ENCODE data around the gene PDE7B. TPM values are rescaled to one million over a fixed set of nuclear protein-coding genes. Genes with fewer than 3 reads are reported as not detected.
A peak's percentile ranks its signal among the peaks of the same experiment; 100 is the strongest.

PDE7B gene
- total RNA-seq, 1 donor from 2014 or later: 5.7 TPM

DNA sequence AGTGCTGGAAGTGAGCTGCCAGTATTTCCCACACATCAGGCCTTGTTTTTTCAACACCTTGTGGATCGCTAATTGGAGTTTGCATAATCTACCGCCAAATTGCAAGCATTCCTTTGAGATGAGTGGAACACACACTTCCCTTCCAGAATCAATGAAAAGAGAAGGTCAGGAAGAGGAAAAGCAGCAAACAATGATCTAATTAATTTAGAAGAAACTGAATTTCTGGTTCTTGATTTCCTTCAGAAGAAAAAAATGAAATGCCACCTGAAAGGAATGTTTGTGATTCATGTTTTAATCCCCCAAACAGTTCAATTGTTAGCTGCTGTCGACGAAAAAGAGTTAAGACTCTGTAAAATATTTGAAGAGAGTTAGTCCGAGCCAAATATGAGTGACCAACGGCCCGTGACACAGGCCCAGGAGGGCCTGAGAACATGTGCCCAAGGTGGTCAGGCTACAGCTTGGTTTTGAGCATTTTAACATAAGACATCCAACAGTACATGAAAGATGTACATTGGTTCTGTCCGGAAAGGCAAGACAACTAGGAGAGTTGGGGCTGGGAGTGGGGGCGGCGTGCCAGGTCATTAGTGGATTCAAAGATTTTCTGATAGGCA is 216.3 kb downstream of the PDE7B start:
- DNase-seq (ENCODE audit: low spot score): peak; percentile 50

DNA sequence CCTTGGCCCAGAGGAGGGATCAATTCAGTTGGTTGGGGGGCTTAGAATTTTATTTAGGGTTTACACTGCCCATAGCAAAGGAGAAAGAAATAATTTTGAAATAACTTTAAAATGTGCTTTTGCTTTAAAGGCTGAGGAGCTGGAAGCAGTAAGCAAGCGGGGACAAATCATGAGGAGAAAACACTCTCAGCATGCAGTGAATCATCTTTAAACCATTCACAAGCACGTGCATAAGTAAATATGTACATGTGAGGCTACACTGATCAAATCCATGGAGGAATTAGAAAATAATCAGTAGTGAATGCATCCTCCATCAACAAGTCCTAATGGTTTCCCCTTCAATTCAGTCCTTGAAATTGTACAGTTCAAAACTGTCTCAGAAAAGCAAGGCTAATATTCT is 217.6 kb downstream of the PDE7B start:
- no peak for DNase-seq (ENCODE audit: low spot score)

DNA sequence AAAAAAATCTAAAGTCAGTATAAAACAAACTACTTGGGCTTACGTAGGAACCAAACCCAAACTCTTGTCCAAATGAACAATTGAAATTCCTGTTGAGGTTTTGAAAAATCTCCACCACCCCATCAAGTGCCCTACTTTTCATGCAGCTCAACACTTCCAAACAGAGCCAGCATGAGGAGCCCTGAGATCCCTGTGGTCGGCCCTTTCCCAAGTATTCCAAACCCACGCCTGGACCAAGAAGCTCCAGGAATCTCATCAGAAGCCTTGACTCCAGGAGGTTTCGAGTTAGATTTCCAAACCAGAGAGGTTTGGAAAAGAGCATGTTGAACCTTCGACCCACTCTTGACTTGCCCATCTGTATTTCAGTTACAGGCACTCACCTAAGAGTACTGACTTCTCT is 219.3 kb downstream of the PDE7B start:
- no peak for DNase-seq (ENCODE audit: low spot score)

DNA sequence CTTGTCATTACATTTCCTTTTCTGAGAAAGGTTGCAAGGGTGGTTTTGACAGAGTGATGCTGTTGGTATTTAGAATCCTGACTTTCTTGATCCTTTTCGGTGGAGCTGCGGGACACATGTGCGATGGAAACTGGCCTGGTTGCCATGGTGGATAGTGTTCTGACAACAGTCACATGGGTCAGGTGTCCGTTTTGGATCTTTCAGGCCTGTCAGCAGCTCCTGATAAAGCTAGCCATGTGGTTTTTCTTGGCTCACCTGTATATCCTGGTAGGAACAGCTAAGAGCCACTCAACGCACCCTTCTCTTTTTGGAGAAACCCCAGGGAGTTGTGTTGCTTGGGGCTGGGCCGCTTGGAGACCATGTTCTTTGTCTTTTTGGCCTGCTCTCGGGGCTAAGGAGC is 221.2 kb downstream of the PDE7B start:
- no peak for DNase-seq (ENCODE audit: low spot score)

DNA sequence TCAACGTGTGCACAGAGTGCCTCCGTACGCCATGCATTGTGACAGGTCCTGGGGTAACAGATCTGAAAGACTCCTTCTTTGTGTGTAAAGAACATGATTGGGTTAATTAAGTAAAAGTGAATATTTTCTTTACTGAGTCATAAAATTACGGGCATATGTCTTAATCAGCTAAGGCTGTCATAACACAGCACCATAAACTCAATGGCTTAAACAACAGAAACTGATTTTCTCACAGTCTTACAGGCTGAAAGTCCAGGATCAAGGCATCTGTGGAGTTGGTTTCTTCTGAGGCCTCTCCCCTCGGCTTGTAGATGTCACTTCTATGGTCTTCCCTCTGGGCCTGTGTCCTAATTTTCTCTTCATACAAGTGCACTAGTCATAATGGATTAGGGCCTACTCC is 221.7 kb downstream of the PDE7B start:
- DNase-seq (ENCODE audit: low spot score): no peak

DNA sequence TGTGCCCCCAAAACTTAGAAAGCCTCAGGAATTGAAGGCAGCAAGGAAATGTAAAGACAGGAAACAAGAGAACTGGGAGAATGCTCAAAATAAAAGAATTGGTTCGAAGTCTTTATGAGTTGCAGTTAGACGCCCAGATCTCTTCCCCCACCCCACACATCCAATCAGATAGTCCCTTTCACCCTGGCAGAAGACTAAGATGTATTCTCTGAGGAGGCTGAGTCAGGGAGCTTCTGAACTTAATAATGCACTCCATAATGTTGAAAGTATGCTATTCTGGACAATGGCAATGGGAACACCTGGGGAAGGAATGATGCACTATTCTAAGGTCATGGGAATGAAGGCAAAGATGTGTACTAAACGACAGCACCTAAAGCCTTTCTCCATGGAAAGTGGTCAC is 225.0 kb downstream of the PDE7B start:
- no peak for DNase-seq (ENCODE audit: low spot score)

DNA sequence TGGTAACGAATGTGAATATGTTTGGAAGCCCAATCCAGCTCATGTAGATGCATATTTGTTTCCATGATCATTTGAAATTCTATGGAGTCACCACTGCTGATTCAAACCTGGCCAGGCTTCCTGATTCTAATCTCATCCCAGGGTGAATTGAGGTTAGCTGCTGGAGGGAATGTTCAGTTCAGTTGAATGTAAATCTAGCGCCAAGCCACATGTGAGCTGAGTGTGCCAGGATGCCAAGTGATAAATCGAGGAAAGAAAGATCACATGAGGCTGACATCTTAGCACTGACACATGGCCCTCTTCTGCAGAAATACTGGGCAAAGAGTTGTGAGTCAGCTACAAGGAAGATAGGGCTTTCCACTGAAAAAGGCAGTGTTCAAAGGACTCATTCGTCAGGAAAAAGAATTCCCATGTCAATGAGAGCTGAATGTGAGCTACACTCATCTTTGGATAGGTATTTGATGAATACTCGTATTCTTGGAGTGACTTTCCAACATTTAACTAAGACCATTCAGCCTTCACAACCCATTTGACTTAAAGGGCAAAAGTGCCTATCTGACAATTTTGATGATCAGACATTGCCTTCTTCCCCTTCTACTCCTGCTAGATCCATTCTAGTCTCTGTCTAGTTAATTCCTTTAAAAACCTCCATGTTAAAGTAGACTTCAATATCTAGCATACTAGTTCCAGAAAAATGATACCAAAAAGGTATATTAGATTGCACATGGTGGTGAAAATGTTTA is 226.5 kb downstream of the PDE7B start:
- no peak for DNase-seq (ENCODE audit: low spot score)

DNA sequence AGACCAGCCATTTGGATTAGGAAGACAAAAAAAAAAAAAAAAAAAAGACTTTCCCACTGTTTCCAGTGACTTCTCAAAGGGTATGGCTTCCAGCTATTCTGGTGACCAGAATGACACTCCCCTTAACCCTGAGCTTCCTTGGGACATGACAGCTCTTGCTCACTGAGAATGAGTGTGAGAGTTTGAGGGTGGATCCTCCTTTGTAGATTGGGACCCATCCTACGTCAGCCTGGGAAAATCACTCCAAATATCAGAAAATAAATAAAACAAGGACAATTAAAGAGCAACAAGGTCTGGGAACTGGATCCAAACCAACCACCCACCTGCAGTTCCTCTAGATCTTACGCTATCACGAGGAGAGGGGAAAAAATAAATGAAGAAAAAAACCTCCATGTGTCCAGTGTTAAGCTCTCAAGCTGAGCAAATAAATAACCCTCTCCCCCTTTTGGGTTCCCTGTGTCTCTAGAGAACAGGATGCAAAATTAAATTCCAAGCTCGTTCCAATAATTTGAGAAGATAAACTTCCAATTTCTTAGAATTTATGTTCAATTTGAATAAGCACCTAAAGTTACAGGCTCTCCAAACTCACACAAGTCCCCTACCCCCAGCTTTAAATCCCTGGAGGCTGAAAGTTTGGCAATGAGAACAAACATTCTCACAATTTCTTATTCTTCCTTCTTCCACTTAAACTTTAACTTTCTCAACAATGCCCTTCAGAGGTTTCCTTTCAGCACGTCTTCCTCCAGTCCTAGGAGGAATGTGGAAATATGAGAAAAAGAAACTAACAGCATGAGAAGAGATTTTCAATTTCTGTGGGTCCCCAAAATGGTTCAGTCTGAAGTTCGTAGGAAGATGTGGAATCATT is 228.4 kb downstream of the PDE7B start:
- DNase-seq (ENCODE audit: low spot score): no peak

DNA sequence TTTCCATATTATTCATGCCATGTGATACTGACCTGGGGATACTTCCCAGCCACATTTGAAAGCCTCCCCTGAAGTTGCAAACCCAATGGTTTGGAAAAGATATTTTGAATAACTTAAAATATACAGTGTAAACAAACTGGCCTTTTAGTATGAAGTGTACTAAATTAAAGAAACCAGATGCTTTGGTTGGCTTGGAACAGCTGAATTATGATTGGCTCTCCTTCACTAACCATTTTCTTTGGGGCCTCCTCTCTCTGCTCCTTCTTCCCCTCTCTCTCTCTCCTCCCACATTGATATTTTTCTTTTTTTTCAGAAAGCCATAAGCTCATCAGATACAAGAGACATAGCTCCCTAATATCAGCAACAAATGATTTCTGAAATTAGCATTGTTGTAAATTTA is 232.0 kb downstream of the PDE7B start:
- no peak for DNase-seq (ENCODE audit: low spot score)

DNA sequence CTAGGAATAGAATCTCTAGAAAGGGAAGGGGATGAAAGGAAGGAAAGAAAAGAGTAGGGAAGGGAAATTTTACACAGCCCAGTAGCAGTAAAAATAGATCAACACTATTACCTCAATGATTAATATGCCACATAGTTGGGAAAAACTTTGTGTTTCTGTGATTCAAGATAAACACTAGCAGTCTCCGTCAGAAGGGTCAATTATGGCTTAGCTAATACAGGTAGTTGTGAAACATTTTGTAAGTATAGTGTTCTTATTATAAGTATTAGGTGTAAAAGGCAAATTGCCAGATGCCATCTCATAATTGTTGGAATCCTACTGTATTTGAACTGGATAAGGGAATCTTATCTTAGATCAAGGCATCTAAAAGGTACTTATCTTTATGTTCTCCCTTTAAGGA is 232.9 kb downstream of the PDE7B start:
- DNase-seq (ENCODE audit: low spot score): no peak

DNA sequence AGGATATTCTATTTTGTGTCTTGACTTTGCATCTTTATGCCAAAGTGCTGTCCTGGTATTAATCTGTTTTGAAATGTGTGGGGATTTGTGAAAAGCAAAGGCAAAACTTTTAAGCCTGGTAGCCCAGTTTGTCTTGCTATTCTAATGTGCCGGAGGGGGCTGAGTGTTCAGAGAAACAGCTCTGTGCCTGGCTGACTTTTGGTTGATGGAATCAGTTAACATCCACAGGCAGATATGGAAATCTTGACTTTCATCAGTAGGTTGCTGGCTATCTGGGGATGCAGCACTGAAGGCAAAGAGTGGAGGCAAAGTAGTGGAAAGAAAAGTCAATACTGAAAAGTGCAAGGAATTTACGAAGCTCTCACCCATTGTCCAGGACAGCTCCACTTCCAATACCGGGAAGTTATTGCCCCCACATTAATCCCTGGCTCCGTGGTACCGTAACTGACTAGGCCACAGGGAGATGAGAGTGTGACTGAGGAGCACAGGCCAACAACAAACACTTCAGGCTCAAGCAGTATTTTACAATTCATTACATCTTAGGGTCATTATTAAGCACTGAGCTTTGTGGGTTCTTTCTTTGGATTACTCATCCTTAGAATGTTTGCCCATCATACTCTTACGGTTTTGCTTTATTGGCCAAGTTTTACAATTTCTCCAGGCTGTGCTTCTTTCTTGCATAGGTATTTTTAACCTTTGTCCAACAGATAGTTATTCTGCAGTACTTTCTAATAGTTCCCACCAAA is 234.0 kb downstream of the PDE7B start:
- no peak for DNase-seq (ENCODE audit: low spot score)

DNA sequence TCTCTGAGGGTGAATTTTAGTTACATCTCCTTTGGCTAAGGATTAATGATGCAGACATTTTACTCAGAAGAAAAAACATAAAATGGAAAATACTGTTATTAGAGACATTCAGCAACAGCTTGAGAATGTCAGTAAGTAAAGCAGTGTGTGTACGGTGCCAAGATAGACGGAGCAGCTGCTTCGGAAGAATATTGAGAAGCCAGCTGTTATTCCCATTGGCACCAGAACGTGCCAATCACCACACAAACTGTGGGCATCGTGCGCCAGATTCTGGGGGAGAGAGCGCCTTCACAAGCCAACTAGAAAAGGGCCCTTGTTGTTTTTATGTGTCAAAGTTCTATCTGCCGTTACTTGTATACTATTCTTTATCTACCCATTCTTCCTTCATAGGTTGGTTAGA is 235.2 kb downstream of the PDE7B start:
- DNase-seq (ENCODE audit: low spot score): no peak

DNA sequence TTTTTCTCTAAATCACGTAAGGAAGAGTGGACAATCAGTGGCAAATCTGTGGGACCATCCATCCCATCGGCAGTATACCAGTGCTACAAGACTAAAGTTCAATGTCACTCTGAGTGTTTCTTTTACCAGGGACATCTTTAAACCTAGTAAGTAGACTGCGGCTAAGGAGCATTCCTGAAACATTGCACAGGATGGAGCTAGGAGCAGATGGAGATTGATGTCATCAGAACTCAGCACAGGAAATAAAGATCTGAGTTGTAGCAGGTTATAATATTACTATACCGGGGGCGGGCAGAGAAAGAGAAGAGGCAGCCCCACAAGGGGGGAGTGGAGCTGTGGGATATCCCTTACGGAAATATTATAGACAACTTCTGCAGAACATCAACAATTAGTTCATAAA is 236.5 kb downstream of the PDE7B start:
- DNase-seq (ENCODE audit: low spot score): no peak

DNA sequence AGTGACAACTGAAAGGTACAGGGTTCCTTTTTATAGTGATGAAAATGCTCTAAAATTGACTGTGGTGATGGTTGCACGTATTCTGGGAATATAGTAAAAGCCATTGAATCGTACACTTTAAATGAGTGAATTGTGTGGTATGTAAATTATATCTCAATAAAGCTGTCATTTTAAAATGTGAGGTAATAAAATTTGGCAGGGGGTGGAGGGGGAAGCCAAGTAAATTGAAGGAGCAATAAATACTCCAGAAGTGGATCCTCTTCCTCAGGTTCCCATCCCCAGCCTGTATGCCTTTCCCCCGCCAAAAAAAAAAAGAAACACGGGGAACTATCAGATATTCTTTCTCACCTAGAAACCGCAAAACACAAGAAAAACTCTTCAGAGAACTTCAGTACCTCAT is 237.2 kb downstream of the PDE7B start:
- DNase-seq (ENCODE audit: low spot score): no peak

DNA sequence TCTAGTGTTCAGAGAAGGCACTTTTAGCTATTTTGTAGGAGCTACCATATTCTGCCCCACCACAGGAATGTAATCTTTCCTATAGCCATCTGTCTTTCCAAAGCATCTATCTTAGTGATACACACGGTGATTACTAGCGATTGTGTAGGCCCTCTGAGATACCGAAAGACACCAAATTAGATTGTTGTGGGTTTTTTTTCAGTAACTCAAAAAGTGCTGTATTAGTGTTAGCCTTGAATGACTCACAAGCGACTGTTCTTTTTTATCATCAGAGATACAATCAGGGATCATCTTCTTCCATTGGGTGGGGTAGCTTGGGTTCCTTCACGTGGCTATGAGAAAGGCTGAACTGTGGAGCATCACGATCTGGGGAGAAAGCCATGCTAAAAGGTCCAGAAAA is 238.4 kb downstream of the PDE7B start:
- no peak for DNase-seq (ENCODE audit: low spot score)

DNA sequence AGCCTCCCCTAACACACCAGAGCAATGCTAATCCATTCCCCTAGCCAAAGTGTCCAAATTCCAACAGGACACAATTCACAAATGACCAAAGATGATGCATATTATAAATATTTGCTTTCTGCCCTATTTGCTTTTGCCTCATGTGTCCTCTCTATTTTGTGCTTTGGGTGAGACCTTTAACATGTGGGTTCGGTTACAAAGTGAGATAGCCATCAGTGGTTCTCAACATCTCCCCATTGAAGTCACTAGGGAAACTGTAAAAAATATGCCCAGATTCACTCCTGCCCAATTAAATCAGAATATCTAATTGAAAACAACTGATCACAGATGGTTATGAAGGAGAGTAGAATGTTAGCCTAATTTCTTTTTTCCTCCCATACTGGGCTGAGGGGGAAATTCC is 239.4 kb downstream of the PDE7B start:
- DNase-seq (ENCODE audit: low spot score): no peak

DNA sequence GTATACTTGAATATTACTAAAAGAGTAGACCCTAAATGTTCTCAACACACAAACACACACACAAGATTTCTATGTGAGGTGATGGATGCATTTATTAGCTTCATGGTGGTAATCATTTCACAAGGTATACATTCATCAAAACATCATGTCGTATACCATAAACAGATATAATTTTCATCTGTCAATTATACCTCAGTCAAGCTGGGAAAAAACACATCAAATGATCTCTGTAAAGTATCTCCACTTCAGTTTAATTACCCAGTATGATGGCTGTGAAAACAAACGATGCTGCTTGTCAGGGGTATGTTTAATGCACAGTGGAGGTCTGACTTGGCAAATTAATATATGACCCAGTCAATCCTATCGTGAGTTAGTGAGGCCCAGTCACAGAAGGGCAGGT is 241.4 kb downstream of the PDE7B start:
- DNase-seq (ENCODE audit: low spot score): no peak

DNA sequence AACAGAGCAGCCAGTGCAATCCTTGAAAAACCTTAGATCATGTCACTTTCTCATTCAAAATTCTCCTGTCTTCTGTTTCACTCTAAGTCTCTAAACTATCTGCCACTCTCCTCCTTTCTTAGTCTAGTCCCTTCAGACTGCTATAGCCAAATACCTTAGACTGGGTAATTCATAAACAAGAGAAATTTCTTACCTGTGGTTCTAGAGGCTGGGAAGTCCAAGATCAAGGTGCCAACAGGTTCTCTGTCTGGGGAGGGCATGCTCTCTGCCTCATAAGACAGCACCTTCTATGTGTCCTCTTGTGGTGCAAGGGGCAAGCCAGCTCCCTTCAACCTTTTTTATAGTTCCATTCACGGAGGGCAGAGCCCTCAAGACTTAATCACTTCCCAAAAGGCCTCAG is 242.3 kb downstream of the PDE7B start:
- no peak for DNase-seq (ENCODE audit: low spot score)

DNA sequence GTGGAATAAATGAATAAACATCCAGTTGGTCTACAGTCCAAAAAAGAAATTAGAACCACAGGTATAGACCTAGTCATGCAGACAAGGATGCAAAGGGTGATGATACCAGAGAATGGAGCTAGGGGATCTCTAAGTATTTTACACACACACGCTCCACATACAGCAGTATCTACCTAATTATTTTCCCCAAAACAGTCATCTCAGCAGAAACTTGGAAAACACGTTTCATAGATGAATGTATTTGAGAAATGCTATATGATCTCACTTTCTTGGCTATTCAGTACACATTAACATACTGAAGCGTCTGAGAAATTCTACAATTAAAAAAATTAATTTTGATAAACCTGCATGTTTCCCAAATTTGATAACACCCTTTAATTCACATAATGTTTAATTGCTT is 243.3 kb downstream of the PDE7B start:
- no peak for DNase-seq (ENCODE audit: low spot score)

DNA sequence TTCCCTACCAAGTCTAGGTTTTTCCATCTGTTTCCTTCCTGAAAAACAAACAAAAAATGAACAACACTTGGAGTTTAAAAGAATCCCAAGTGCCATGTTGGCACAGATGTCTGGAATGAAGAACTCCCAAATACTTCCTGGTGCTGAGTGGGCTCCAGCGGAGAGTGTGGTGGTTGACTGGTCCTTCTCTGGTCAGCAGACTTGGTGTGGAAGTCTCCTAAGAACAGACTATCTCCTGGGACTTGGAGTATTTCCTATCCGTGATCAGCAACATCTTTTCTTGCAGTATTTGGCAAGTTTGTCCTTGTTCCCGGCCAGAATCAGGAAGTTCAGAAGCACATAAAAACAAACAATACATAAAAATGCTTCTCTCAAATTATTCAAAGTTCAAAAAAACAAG is 244.5 kb downstream of the PDE7B start:
- peak; percentile 11 for DNase-seq (ENCODE audit: low spot score)

DNA sequence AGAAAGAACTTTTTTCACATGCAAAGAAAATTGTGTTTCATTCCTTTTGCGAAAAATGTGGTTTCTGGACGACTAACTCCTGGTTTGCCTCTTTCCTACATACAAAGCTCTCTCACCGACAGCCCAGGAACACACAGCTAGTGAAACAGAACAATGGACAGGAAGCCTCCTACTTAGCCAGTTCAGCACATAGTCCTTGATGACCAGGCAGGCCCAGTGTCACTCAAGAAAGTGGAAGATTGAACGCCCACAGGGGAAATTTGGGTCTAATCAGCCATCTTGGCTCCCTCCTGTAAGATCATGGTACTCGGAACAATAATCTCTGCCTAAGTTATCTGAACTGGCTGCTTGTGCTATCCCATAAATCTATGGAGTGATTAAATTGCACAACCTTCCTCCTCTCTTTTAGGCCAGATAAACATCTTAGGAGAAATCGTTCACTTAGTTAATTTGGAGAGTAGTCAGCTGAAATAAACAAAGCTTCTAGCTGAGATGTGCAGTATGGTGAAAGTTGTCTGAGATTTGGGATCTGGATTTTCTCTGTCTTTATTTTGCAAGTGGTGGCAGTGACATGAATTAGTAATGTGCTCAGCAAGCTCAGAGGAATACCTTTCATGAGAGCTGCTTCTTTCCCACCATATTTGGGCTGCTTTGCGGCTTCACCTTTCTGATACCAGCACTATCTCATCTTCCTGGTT is 251.6 kb downstream of the PDE7B start:
- no peak for DNase-seq (ENCODE audit: low spot score)

Measured in mucosa of gallbladder (tissue), 1 donor.